H54 (cell line): ENCODE data around the gene FRAS1.

Experiments used
- DNase-seq: peaks from one replicate; pipeline ENCODE4 v3.0.0; 2011; ENCODE audit warnings: low spot score, mixed read lengths; ENCODE audit not compliant: insufficient read length
- FAIRE-seq: peaks from 3 replicates; lab custom pipeline; 2011; peaks lifted over from hg19 to GRCh38; lab: Jason Lieb, UNC
- POLR2A ChIP-seq: IDR thresholded peaks from 2 replicates; pipeline ENCODE4 v1.6.1; 2011; ENCODE audit warnings: low read depth, mild to moderate bottlenecking, low read length

FRAS1 gene

DNA sequence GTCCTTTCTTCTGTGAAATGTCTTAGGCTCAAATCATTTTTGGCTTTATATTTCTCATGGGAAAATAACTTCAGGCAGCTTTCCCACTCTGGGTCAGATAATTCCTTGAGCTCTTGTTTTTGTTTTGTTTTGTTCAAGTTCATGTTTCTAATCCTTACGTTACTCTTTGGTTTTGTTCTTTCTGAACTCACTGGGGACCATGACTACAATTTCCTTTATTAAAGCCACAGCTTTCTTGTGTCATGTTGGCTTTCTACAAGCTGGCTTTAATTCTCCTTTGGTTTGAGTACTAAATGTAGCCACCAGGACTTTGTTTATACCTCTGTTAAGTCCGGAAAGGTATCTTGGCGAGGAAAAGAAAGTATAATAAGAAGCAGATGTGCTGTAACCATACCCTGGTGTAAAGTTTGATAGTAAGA lies 463.7 kb downstream of the FRAS1 start:
- no peak for TF ChIP-seq POLR2A
- DNase-seq: no peak
- no peak for FAIRE-seq

DNA sequence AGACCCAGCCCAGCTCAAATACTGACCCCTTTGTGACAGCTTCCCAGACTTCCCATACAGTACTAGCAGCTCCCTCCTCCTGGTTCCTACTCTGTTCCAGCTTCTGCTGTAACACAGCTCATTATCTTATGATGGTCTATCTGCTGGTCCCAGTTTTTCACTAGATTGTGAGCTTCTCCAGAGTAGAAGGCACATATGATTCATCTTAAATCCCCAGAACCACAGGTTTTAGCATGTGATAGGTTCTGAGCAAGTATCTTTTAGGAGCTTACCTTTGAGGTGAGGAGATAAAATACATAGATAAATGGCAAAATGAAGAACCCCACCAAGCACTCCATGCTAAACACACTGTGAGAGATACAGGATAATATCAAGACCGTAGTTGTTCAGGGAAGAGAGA lies 466.9 kb downstream of the FRAS1 start:
- DNase-seq: no peak
- TF ChIP-seq POLR2A: no peak
- FAIRE-seq: no peak

- FAIRE-seq (no peak), DNase-seq (no peak)
- no peak for TF ChIP-seq POLR2A
Measured at GRCh38 chr4:78525559-78525958, 468.4 kb downstream of the FRAS1 start.

GRCh38 chr4:78527103-78527502 lies 470.0 kb downstream of the FRAS1 start:
- DNase-seq (no peak), FAIRE-seq (no peak)

DNA sequence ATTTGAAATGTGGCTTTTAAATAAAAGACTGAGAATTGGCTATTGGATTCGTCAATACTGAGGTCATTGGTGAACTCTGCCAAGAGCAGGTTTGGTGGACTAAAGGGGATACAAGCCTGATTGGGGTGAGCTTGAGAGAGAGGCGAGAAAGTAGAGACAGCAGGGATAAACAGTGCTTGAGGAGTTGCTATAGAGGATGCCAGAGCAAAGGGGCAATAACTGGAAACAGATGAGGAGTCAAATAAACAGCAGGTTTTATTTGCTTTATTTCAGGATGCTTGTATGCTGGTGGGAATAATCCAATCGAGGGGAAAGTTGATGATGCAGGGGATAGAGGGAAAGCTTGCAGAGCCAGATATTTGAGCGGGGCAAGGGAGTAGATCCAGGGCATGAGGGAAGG lies 470.4 kb downstream of the FRAS1 start:
- no peak for TF ChIP-seq POLR2A
- DNase-seq (no peak), FAIRE-seq (no peak)

More at GRCh38 chr4:78527103-78527502, 470.0 kb downstream of the FRAS1 start:
- no peak for TF ChIP-seq POLR2A

DNA sequence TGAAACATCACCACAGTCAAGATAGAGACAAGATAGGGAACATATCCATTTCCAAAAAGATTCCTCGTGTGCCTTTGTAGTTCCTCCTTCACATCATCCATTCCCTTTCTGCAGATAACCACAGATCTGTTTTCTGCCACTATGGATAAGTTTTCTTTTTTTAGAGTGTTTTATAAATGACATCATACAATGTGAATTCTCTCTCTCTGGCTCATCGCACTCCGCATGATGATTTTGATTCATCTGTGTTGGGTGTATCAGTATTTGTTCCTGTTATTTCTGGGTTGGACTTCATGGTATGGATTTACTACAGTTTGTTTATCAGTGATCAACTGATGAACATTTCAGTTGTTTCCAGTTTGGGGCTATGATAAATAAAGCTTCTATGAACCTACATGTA lies 471.2 kb downstream of the FRAS1 start:
- DNase-seq (no peak), FAIRE-seq (peak; percentile 57)
- no peak for TF ChIP-seq POLR2A

DNA sequence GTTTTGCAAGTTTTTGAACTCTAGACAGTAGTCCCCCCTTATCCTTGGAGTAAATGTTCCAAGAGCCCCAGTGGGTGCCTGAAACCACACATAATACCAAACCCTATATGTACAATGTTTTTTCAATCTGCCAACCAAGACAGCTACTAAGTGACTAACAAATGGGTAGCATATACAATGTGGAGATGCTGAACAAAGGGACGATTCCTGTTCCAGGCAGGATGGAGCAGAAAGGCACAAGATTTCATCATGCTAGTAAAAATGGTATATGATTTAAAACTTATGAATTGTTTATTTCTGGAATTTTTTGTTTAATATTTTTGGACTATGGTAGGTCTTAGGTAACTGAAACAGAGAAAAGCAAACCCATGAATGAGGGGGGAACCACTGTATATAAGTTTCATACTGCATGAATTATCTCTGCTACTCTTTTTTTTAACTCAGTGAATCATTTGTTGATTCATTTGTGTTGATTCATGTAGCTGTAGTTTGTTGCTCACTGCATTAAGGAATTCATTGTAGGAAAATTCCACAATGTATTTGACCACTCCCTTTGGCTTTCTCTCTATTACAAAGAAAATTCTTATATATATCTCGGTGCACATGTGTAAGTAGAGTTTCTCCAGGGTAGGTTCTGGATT lies 472.6 kb downstream of the FRAS1 start:
- TF ChIP-seq POLR2A: no peak
- no peak for FAIRE-seq
- DNase-seq: no peak

DNA sequence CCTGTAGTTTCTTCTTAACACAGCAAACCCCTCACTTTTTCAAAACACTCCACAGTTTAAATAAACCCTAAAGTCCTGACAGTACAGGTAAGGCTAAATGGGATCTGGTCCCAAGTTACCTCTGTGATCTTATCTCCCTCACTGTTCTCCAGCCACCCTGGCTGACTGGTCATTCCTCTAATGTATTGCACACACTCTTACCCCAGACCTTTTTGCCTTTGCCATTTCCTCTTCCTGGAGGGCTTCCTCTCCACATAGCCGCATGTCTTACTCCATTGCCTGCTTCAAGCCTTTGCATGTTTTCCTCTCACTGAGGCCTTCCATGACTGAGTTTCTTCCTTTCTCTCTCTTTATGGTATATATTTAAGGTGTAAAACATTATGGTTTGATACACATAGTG lies 474.9 kb downstream of the FRAS1 start:
- no peak for DNase-seq
- no peak for TF ChIP-seq POLR2A
- no peak for FAIRE-seq

DNA sequence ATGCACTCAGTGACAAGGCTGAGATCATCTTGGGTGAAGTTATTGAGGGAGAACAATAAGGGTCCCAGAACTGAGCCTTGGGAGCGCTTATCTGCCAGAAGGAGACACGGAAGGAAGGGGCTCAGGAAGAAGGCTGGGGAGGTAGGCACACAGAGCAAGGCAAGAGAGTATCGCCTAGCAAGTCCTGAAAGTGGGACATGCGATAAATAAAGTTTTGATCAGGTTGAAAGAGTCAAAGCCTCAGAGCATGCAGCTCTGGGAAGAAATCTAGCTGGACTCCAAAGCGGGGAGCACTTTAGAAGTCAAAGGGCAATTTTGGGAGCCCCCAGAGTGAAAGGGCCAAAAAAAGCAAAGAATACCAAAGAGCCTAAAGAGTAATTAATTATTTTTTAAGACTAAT lies 476.7 kb downstream of the FRAS1 start:
- FAIRE-seq: no peak
- TF ChIP-seq POLR2A: no peak
- no peak for DNase-seq

DNA sequence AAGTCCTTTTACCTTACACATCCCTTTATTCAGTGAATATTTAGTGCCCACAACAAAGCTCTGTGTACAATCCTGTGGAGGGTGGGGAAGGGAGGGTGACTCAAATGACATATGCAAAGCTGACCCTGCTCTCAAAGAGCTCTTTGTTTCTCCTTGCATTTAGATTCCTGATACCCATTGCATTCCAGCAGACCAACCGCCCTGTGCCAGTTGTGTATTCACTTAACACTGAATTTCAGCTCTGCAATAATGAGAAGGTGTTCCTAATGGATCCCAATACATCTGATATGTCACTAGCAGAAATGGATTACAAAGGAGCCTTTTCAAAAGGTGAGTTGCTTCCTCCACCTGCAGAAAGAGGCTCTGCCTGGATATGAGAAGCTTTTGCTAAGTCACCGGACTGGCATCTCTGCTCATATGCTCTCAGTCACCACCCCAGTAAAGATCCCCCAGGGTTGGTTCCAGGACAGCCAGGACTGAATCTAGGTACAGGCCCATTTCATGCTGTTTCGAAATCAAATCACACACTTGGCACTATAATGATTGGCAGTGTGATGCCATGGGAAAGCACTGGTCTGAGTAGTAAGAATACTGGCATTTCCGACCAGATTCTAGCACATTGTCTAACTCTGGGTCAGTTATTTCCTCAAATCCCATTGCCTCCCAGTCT lies 477.3 kb downstream of the FRAS1 start:
- no peak for TF ChIP-seq POLR2A
- DNase-seq (no peak), FAIRE-seq (peak; percentile 62)

- DNase-seq (no peak), FAIRE-seq (no peak)
- no peak for TF ChIP-seq POLR2A
Measured at GRCh38 chr4:78542373-78542772, 485.2 kb downstream of the FRAS1 start.

GRCh38 chr4:78543424-78544125 lies 486.5 kb downstream of the FRAS1 start:
- DNase-seq: no peak
- no peak for TF ChIP-seq POLR2A
- no peak for FAIRE-seq

GRCh38 chr4:78544678-78545077 lies 487.6 kb downstream of the FRAS1 start:
- TF ChIP-seq POLR2A: no peak
- DNase-seq (no peak), FAIRE-seq (no peak)
